H1 (cell line): Measurements from ENCODE around the gene P4HA1.

Source experiments
- CEBPB ChIP-seq: IDR thresholded peaks from 2 replicates; pipeline ENCODE4 v1.6.1; 2012; ENCODE audit warnings: low read depth, low read length
- CREB1 ChIP-seq: IDR thresholded peaks from 2 replicates; pipeline ENCODE4 v1.6.1; 2012; ENCODE audit warnings: inconsistent platforms
- PHF8 ChIP-seq: fragments of 200-600 bp; sonication (generic); conservative IDR thresholded peaks from 2 replicates; pipeline ENCODE4 v1.7.1; 2012; ENCODE audit warnings: low read depth, mild to moderate bottlenecking, inconsistent platforms, low read length, moderate library complexity
- POLR2A ChIP-seq, 2 experiments: IDR thresholded peaks; 1 replicate in 1 of 2; 2 replicates in 1 of 2; pipeline ENCODE4 v1.6.1; 2011; ENCODE audit warnings: low read depth in 2 of 2, low read length in 2 of 2, mild to moderate bottlenecking in 2 of 2; ENCODE audit errors: control extremely low read depth in 1 of 2
- RAD21 ChIP-seq, 2 experiments: IDR thresholded peaks in 1 of 2; conservative IDR thresholded peaks in 1 of 2; 2 replicates each; pipeline ENCODE4 v1.6.1; 2011; ENCODE audit warnings: low read depth in 2 of 2, low read length in 2 of 2, improper control_type of control experiment in 1 of 2, inconsistent platforms in 1 of 2, mild to moderate bottlenecking in 1 of 2, moderate library complexity in 1 of 2
- SIN3A ChIP-seq, 2 experiments: IDR thresholded peaks in 1 of 2; conservative IDR thresholded peaks in 1 of 2; 2 replicates each; pipeline ENCODE4 v1.6.1; 2011 to 2012; ENCODE audit warnings: low read length in 2 of 2, improper control_type of control experiment in 1 of 2, low read depth in 1 of 2, mild to moderate bottlenecking in 1 of 2
- SP1 ChIP-seq: IDR thresholded peaks from 2 replicates; pipeline ENCODE4 v1.6.1; 2011; ENCODE audit warnings: low read depth, low read length
- SRF ChIP-seq: IDR thresholded peaks from 2 replicates; pipeline ENCODE4 v1.6.1; 2011; ENCODE audit warnings: mild to moderate bottlenecking, low read depth, low read length, moderate library complexity
- TF ChIP-seq, protein P1 (sequence below), 3 experiments: IDR thresholded peaks; 1 replicate in 2 of 3; 2 replicates in 1 of 3; pipeline versions ENCODE4 v1.5.1 to v1.6.1; 2011; ENCODE audit warnings: low read length in 3 of 3, mild to moderate bottlenecking in 3 of 3, inconsistent platforms in 2 of 3, low read depth in 1 of 3, moderate library complexity in 1 of 3; ENCODE audit not compliant: insufficient read depth in 1 of 3; ENCODE audit errors: control extremely low read depth in 1 of 3

DNA sequence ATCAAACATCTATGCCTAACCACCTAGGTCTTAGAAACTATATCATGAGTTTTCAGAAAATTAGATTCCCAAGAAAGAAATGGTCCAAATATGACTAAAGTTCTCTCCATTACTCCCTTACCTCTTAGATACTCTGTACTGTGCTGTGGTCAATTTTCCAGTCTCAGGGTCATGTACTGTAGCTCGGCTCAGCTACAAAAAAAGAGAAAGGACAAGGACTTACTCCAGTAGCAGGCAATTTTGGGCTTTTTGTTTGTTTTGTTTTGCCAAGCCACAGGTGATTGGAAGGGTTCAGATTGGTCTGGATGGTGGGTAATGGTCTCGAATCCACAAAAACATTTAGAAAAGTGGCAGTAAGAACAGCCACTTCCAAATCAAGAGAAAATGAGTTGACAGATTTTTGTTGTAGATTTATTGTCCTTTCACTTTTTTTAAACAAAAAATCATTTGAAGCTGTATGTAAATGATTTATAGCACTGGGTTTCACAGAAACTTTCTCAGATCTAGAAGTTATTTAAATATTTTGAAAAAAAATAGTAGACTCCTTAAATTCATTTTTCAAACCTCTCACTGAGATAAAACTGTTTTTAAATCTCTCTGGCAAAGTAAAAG, 52.8 kb downstream of the P4HA1 start:
- TF ChIP-seq RAD21 (IDR thresholded peaks at IDR 0.05 in 1 of 2, conservative IDR thresholded peaks at IDR 0.05 in 1 of 2; ENCODE audit: low read depth in 2 of 2, low read length in 2 of 2): no peak
- TF ChIP-seq CREB1: no peak
- no peak for TF ChIP-seq PHF8
- no peak for TF ChIP-seq CEBPB
- TF ChIP-seq SRF: no peak
- TF ChIP-seq SP1: no peak
- TF ChIP-seq, protein P1, sequence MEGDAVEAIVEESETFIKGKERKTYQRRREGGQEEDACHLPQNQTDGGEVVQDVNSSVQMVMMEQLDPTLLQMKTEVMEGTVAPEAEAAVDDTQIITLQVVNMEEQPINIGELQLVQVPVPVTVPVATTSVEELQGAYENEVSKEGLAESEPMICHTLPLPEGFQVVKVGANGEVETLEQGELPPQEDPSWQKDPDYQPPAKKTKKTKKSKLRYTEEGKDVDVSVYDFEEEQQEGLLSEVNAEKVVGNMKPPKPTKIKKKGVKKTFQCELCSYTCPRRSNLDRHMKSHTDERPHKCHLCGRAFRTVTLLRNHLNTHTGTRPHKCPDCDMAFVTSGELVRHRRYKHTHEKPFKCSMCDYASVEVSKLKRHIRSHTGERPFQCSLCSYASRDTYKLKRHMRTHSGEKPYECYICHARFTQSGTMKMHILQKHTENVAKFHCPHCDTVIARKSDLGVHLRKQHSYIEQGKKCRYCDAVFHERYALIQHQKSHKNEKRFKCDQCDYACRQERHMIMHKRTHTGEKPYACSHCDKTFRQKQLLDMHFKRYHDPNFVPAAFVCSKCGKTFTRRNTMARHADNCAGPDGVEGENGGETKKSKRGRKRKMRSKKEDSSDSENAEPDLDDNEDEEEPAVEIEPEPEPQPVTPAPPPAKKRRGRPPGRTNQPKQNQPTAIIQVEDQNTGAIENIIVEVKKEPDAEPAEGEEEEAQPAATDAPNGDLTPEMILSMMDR (IDR thresholded peaks at IDR 0.05; ENCODE audit: control extremely low read depth in 1 of 3, insufficient read depth in 1 of 3, low read depth in 1 of 3, low read length in 3 of 3): no peak
- no peak for TF ChIP-seq POLR2A (IDR thresholded peaks at IDR 0.05; ENCODE audit: control extremely low read depth in 1 of 2, low read depth in 2 of 2, low read length in 2 of 2)
- TF ChIP-seq SIN3A (conservative IDR thresholded peaks at IDR 0.05 in 1 of 2, IDR thresholded peaks at IDR 0.05 in 1 of 2; ENCODE audit: low read depth in 1 of 2, low read length in 2 of 2): no peak
